Colonic mucosa (tissue), 4 donors: ENCODE data around the gene MOB1A. TPM values are rescaled to one million over a fixed set of nuclear protein-coding genes. Genes with fewer than 3 reads are reported as not detected.

Source experiments
- DNase-seq: peaks from one replicate; pipeline ENCODE4 v3.0.0-alpha.2; 2020
- H3K27ac ChIP-seq: fragments of 200-600 bp; one replicate; pipeline ENCODE4 v1.8.0; 2021
- H3K27me3 ChIP-seq: fragments of 200-600 bp; one replicate; pipeline ENCODE4 v1.8.0; 2021
- H3K36me3 ChIP-seq: fragments of 200-600 bp; one replicate; pipeline ENCODE4 v1.8.0; 2021
- H3K4me1 ChIP-seq: fragments of 200-600 bp; one replicate; pipeline ENCODE4 v1.8.0; 2021; ENCODE audit warnings: mild to moderate bottlenecking
- H3K4me3 ChIP-seq: fragments of 200-600 bp; one replicate; pipeline ENCODE4 v1.8.0; 2021
- H3K9ac ChIP-seq, 2 donors: one replicate each; pipeline ENCODE4 v1.7.0; 2013; ENCODE audit warnings: control low read depth in 2 of 2, low read depth in 2 of 2, low read length in 2 of 2
- H3K9me3 ChIP-seq: fragments of 200-600 bp; one replicate; pipeline ENCODE4 v1.8.0; 2021
- intact Hi-C: fragments of 100-400 bp; cut with DNase I; formaldehyde crosslinking; loops from one replicate; pipeline ENCODE4 v1.14.1; 2022
- total RNA-seq, 2 donors: library from RNA; stranded (reverse); fragmentation: NEBNext Ultra II Directional in 1 of 2; extraction: Animal tissue kit (Norgen Biotek cat#: 25700) in 1 of 2; gene quantifications; one replicate each; pipeline ENCODE4 v1.2.1, GENCODE V29; 2021
- TF ChIP-seq, protein P1 (sequence below): fragments of 200-600 bp; IDR thresholded peaks from one replicate; pipeline ENCODE4 v1.8.0; 2022; ENCODE audit warnings: antibody characterized with exemption, mild to moderate bottlenecking
- donor health status: healthy.
- donor health status: DM: no; HTN: no; CAD: no.
- donor health status: DM: no; HTN: no; CAD: no.

The MOB1A gene
- total RNA-seq, 2 donors from 2014 or later = 124 to 160 TPM

DNA sequence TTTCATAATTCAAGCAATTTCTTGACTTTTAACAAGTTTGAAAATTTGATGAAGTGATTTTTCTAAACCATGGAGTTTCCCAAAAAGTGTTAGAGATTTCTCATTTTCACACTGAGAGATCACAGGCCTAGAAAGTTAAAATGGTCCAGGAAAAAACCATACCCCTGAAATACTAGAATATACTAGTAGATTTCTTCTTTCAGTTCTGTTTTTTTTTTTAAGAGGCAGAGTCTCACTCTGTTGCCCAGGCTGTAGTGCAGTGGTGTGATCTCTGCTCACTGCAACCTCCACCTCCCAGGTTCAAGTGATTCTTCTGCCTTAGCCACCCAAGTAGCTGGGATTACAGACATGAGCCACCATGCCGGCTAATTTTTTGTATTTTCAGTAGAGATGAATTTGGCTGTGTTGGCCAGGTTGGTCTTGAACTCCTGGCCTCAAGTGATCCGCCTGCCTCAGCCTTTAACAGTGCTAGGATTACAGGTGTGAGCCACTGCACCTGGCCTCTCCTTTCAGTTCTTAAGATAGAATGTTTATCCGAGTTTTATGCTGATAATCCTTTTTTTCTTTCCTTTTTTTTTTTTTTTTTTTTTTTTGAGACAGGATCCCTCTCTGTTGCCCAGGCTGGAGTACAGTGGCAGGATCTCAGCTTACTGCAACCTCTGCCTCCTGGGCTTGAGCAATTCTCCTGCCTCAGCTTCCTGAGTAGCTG, 34.2 kb upstream of the MOB1A start:
- H3K36me3 ChIP-seq = peaks cover 22% of the 10 kb centered on the region
- H3K9me3 ChIP-seq = no peaks in the 10 kb centered on the region
- no peak overlapping the region for H3K27ac ChIP-seq
- TF ChIP-seq, protein P1, sequence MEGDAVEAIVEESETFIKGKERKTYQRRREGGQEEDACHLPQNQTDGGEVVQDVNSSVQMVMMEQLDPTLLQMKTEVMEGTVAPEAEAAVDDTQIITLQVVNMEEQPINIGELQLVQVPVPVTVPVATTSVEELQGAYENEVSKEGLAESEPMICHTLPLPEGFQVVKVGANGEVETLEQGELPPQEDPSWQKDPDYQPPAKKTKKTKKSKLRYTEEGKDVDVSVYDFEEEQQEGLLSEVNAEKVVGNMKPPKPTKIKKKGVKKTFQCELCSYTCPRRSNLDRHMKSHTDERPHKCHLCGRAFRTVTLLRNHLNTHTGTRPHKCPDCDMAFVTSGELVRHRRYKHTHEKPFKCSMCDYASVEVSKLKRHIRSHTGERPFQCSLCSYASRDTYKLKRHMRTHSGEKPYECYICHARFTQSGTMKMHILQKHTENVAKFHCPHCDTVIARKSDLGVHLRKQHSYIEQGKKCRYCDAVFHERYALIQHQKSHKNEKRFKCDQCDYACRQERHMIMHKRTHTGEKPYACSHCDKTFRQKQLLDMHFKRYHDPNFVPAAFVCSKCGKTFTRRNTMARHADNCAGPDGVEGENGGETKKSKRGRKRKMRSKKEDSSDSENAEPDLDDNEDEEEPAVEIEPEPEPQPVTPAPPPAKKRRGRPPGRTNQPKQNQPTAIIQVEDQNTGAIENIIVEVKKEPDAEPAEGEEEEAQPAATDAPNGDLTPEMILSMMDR = no peak
- no peaks in the 10 kb centered on the region for H3K27me3 ChIP-seq
- no peak overlapping the region for H3K4me3 ChIP-seq
- intact Hi-C loops = no loop called here
- no peak overlapping the region for H3K9ac ChIP-seq
- H3K4me1 ChIP-seq = no peaks in the 10 kb centered on the region
- no peak for DNase-seq

DNA sequence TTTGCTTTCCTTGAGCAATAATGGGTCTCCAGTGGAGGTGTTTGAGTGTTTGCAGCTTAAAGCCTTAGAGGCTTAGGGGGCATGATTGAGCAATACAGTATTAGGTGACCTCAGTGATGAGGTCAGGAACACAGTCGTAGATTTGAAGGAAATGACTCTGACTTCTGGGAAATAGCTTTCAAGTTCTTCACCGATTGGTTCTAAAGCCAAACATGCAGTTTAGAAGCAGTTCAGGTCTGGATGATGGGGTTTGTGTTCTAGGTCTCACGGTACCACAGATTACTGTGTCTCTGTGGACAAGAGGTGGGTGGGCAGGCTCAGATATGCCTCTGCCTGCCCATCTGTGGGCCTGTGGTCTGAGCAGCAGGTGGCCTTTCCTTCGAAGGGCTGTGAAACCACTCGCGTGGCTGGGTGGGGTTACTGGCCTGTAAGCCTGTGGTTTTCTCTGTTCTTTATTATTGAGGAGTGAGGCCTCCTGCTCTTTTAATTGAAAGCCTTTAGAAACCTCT, 27.6 kb upstream of the MOB1A start:
- intact Hi-C loops = no loop called here
- H3K4me1 ChIP-seq = peaks cover 10% of the 10 kb centered on the region
- H3K9ac ChIP-seq = peak overlapping the region; percentile 40 to 62
- peak overlapping the region; percentile 76 for H3K27ac ChIP-seq
- peaks cover 15% of the 10 kb centered on the region for H3K36me3 ChIP-seq
- no peak for DNase-seq
- H3K4me3 ChIP-seq = no peak overlapping the region
- TF ChIP-seq, protein P1 = no peak
- no peaks in the 10 kb centered on the region for H3K27me3 ChIP-seq
- no peaks in the 10 kb centered on the region for H3K9me3 ChIP-seq

DNA sequence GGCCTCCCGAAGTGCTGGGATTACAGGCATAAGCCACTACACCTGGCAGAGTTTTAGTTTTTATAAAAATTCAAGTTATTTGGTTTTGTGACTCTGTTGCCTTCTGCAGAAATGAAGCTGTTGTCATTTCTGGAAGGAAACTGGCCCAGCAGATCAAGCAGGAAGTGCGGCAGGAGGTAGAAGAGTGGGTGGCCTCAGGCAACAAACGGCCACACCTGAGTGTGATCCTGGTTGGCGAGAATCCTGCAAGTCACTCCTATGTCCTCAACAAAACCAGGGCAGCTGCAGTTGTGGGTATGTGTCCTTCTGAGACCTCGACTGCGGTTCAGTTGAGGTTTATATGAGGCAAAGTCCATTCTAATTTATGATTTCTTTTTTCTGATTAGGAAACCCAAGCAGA, 26.9 kb upstream of the MOB1A start:
- DNase-seq = peak; percentile 82
- TF ChIP-seq, protein P1 = no peak
- peaks cover 15% of the 10 kb centered on the region for H3K36me3 ChIP-seq
- no peaks in the 10 kb centered on the region for H3K9me3 ChIP-seq
- intact Hi-C loops = no loop called here
- H3K27ac ChIP-seq = peak overlapping the region; percentile 76
- no peak overlapping the region for H3K4me3 ChIP-seq
- H3K4me1 ChIP-seq = peaks cover 10% of the 10 kb centered on the region
- no peak overlapping the region for H3K9ac ChIP-seq
- H3K27me3 ChIP-seq = no peaks in the 10 kb centered on the region

DNA sequence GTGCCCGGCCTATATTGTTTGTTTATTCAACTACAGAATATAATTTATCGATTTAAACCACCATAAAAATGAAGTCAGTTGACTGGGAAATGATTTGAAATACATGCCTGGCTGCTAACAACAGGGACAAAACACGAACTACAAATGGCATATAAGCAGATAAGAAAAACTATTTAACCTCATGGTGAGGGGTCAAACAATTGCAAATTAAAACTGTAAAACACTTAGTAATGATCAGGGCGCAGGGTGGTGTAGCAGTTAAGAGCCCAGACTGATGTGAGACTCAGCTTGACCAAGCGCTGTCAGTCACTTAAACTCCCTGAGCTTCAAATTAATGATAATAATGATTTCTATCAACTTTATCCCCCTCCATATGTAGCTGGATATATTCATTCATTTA, 26.4 kb upstream of the MOB1A start:
- Histone ChIP-seq H3K9ac (peak overlapping the region in 1 of 2 donors; percentile 59), H3K9me3 (no peaks in the 10 kb centered on the region), H3K27ac (peak overlapping the region; percentile 76), H3K4me3 (no peak overlapping the region), H3K27me3 (no peaks in the 10 kb centered on the region), H3K4me1 (peaks cover 10% of the 10 kb centered on the region), H3K36me3 (peaks cover 11% of the 10 kb centered on the region)
- TF ChIP-seq, protein P1 = no peak
- DNase-seq = no peak
- intact Hi-C loops = no loop called here

DNA sequence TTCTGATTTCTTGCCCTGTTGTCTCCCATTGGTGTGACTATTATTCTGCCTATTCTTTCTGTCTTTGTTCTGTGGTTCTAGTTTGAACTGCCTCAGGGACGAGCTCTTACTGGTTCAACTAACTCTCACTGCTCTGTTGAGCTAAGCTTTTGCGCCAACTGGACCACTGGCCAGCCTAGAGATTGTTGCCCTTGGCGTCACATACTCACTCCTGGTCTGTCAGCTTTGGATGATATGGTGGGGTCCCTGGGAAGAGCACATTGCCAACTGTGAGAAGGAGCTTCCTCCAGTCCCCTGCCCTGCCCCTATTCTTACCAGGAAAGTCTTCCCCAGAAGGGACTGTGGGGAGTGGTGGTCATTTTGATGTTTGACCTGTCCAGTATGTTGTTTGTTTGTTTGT, 25.8 kb upstream of the MOB1A start:
- Histone ChIP-seq H3K9me3 (no peaks in the 10 kb centered on the region), H3K27me3 (no peaks in the 10 kb centered on the region), H3K4me1 (peaks cover 10% of the 10 kb centered on the region), H3K9ac (no peak overlapping the region), H3K27ac (peak overlapping the region; percentile 76), H3K36me3 (peaks cover 7% of the 10 kb centered on the region), H3K4me3 (no peak overlapping the region)
- TF ChIP-seq, protein P1 = no peak
- intact Hi-C loops = no loop called here
- DNase-seq = no peak
